ENCODE data around the gene RASSF5. TPM values are rescaled to one million over a fixed set of nuclear protein-coding genes. Genes with fewer than 3 reads are reported as not detected.

Gene RASSF5
- total and polyA plus RNA-seq, 2 of the 13 experiments (the other 11 are each of a cell fraction or from before 2014, with no cell fraction given) = 0.18 to 0.40 TPM

GRCh38 chr1:206504363-206504713 is 3.0 kb upstream of the RASSF5 start:
- H2AFZ ChIP-seq (ENCODE audit: low read length) = no peak overlapping the region
- peaks cover 37% of the 10 kb centered on the region for H3K4me1 ChIP-seq (ENCODE audit: insufficient read depth, low read length)
- H3K4me2 ChIP-seq (ENCODE audit: low read depth, low read length) = no peak overlapping the region
- H3K4me3 ChIP-seq (replicated peaks in 1 of 3; ENCODE audit: insufficient read depth in 1 of 3, low read depth in 2 of 3, low read length in 3 of 3) = no peak overlapping the region
- no peak overlapping the region for H3K27ac ChIP-seq (ENCODE audit: extremely low read length, insufficient read depth, low read length)
- in situ Hi-C loops (cut with HindIII; ENCODE audit: extremely low pct_ligation_motif_present, low pct_unique_long_range_greater_than_20kb) (no loop called here), intact Hi-C loops (cut with micrococcal nuclease; ENCODE audit: unreplicated experiment) (no loop called here)
- H4K20me1 ChIP-seq (ENCODE audit: insufficient read depth, low read length) = no peaks in the 10 kb centered on the region
- H3K9me3 ChIP-seq (ENCODE audit: low read length) = no peaks in the 10 kb centered on the region
- DNase-seq (ENCODE audit: low spot score) = no peak
- H3K79me2 ChIP-seq (ENCODE audit: insufficient read depth, low read length) = no peaks in the 10 kb centered on the region
- no peak for FAIRE-seq
- ATAC-seq = no peak
- no peaks in the 10 kb centered on the region for H3K36me3 ChIP-seq (replicated peaks in 1 of 2; ENCODE audit: control insufficient read depth in 1 of 2, insufficient read depth in 2 of 2, low read length in 2 of 2)
- no TSS peak for BruUV-seq (replicated peaks)
- POLR2A ChIA-PET = no interaction called here
- H3K27me3 ChIP-seq (ENCODE audit: control insufficient read depth in 1 of 2, insufficient read depth in 2 of 2, low read length in 2 of 2) = peaks cover 0 to 13% of the 10 kb centered on the region in 2 experiments; a peak in 2 of 5 replicates
- WGBS (ENCODE audit: low lambda C conversion rate) = 12% methylated on average over 3 of the region's 3 CpGs
- no peak for TF ChIP-seq POLR2A (IDR thresholded peaks at IDR 0.05; ENCODE audit: insufficient read depth in 1 of 2, low read depth in 2 of 2, low read length in 2 of 2)
- TF ChIP-seq AGO1 (IDR thresholded peaks at IDR 0.05; ENCODE audit: low read depth, low read length, poor library complexity, severe bottlenecking) = no peak
- no peak for TF ChIP-seq ZNF572 (CRISPR knock-in tag; IDR thresholded peaks at IDR 0.05)
- no peak for TF ChIP-seq ZNF850 (CRISPR knock-in tag; conservative IDR thresholded peaks at IDR 0.05)
- no peak for TF ChIP-seq GATA4 (IDR thresholded peaks at IDR 0.05; ENCODE audit: borderline replicate concordance, low read depth)
- TF ChIP-seq, protein P1, sequence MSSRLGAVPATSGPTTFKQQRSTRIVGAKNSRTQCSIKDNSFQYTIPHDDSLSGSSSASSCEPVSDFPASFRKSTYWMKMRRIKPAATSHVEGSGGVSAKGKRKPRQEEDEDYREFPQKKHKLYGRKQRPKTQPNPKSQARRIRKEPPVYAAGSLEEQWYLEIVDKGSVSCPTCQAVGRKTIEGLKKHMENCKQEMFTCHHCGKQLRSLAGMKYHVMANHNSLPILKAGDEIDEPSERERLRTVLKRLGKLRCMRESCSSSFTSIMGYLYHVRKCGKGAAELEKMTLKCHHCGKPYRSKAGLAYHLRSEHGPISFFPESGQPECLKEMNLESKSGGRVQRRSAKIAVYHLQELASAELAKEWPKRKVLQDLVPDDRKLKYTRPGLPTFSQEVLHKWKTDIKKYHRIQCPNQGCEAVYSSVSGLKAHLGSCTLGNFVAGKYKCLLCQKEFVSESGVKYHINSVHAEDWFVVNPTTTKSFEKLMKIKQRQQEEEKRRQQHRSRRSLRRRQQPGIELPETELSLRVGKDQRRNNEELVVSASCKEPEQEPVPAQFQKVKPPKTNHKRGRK (CRISPR knock-in tag; IDR thresholded peaks at IDR 0.05) = no peak
- TF ChIP-seq MXI1 (IDR thresholded peaks at IDR 0.05; ENCODE audit: borderline replicate concordance, low read depth, low read length) = no peak
- TF ChIP-seq PPARG (CRISPR knock-in tag; conservative IDR thresholded peaks at IDR 0.05) = no peak
- TF ChIP-seq ZC3H13 (CRISPR knock-in tag; IDR thresholded peaks at IDR 0.05) = no peak
- TF ChIP-seq ZNF367 (CRISPR knock-in tag; IDR thresholded peaks at IDR 0.05; ENCODE audit: borderline replicate concordance) = no peak
- no peak for TF ChIP-seq RARA (CRISPR knock-in tag; IDR thresholded peaks at IDR 0.05)
- TF ChIP-seq REPIN1 (CRISPR knock-in tag; IDR thresholded peaks at IDR 0.05; ENCODE audit: borderline replicate concordance, low read depth) = no peak
- TF ChIP-seq, protein P2, sequence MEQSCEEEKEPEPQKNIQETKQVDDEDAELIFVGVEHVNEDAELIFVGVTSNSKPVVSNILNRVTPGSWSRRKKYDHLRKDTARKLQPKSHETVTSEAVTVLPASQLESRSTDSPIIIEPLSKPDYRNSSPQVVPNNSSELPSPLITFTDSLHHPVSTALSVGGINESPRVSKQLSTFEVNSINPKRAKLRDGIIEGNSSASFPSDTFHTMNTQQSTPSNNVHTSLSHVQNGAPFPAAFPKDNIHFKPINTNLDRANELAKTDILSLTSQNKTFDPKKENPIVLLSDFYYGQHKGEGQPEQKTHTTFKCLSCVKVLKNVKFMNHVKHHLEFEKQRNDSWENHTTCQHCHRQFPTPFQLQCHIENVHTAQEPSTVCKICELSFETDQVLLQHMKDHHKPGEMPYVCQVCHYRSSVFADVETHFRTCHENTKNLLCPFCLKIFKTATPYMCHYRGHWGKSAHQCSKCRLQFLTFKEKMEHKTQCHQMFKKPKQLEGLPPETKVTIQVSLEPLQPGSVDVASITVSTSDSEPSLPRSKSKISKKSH (CRISPR knock-in tag; IDR thresholded peaks at IDR 0.05; ENCODE audit: borderline replicate concordance) = no peak
- TF ChIP-seq, protein P3, sequence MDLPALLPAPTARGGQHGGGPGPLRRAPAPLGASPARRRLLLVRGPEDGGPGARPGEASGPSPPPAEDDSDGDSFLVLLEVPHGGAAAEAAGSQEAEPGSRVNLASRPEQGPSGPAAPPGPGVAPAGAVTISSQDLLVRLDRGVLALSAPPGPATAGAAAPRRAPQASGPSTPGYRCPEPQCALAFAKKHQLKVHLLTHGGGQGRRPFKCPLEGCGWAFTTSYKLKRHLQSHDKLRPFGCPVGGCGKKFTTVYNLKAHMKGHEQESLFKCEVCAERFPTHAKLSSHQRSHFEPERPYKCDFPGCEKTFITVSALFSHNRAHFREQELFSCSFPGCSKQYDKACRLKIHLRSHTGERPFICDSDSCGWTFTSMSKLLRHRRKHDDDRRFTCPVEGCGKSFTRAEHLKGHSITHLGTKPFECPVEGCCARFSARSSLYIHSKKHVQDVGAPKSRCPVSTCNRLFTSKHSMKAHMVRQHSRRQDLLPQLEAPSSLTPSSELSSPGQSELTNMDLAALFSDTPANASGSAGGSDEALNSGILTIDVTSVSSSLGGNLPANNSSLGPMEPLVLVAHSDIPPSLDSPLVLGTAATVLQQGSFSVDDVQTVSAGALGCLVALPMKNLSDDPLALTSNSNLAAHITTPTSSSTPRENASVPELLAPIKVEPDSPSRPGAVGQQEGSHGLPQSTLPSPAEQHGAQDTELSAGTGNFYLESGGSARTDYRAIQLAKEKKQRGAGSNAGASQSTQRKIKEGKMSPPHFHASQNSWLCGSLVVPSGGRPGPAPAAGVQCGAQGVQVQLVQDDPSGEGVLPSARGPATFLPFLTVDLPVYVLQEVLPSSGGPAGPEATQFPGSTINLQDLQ (CRISPR knock-in tag; IDR thresholded peaks at IDR 0.05) = no peak
- CTCF ChIA-PET (ENCODE audit: low intra/inter-chr PET ratio, low total read pairs) = no interaction called here
- H3K9ac ChIP-seq (ENCODE audit: insufficient read depth, low read depth, low read length) = no peak overlapping the region
